Kidney epithelial cell (primary cell): ENCODE data around the gene UVSSA. TPM values are rescaled to one million over a fixed set of nuclear protein-coding genes. Genes with fewer than 3 reads are reported as not detected.

Experiments
- DNase-seq: peaks from one replicate; pipeline ENCODE4 v3.0.0-alpha.2; 2010; ENCODE audit warnings: low read depth
- H3K27me3 ChIP-seq: 2 replicates; pipeline ENCODE4 v1.6.0; 2011; ENCODE audit warnings: low read length; ENCODE audit not compliant: control insufficient read depth, insufficient read depth
- H3K36me3 ChIP-seq: 2 replicates; pipeline ENCODE4 v1.5.1; 2011; ENCODE audit warnings: low read length; ENCODE audit not compliant: control insufficient read depth, insufficient read depth
- H3K4me3 ChIP-seq: 2 replicates; pipeline ENCODE4 v1.5.1; 2011; ENCODE audit warnings: low read depth, mild to moderate bottlenecking, control low read depth, low read length
- total RNA-seq: library from RNA; depleted of rRNA; stranded (reverse); fragments of >200 nt; gene quantifications from 2 replicates; pipeline ENCODE4 v1.2.3, GENCODE V29; 2015
- TF ChIP-seq, protein P1 (sequence below): IDR thresholded peaks from 2 replicates; pipeline ENCODE4 v1.5.1; 2011; ENCODE audit warnings: mild to moderate bottlenecking, moderate library complexity, low read length, control low read depth, inconsistent platforms; ENCODE audit not compliant: insufficient read depth, poor library complexity, severe bottlenecking

Gene UVSSA
- total RNA-seq, 1 donor from 2014 or later, result 13.0 TPM

DNA sequence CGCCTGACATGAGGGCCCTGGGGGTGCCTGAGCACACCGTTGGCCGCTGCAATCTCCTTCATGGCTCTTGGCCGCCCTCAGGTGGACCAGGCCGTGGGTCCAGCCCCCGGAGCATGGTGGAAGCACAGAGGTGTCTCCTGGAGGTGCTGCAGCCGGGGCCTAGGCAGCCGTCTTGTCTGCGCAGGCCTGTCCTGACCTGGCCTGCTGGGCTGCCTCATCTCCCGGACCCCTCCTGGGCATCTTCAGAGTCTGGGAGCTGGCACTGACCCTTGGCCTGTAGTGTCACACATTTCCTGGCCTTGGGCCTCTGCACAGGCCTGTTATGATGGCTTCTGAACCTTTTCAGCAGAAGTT, 20.9 kb downstream of the UVSSA start:
- Histone ChIP-seq H3K27me3 (no peaks in the 10 kb centered on the region), H3K4me3 (no peak overlapping the region), H3K36me3 (no peaks in the 10 kb centered on the region)
- DNase-seq, result no peak
- TF ChIP-seq, protein P1, sequence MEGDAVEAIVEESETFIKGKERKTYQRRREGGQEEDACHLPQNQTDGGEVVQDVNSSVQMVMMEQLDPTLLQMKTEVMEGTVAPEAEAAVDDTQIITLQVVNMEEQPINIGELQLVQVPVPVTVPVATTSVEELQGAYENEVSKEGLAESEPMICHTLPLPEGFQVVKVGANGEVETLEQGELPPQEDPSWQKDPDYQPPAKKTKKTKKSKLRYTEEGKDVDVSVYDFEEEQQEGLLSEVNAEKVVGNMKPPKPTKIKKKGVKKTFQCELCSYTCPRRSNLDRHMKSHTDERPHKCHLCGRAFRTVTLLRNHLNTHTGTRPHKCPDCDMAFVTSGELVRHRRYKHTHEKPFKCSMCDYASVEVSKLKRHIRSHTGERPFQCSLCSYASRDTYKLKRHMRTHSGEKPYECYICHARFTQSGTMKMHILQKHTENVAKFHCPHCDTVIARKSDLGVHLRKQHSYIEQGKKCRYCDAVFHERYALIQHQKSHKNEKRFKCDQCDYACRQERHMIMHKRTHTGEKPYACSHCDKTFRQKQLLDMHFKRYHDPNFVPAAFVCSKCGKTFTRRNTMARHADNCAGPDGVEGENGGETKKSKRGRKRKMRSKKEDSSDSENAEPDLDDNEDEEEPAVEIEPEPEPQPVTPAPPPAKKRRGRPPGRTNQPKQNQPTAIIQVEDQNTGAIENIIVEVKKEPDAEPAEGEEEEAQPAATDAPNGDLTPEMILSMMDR, result no peak

DNA sequence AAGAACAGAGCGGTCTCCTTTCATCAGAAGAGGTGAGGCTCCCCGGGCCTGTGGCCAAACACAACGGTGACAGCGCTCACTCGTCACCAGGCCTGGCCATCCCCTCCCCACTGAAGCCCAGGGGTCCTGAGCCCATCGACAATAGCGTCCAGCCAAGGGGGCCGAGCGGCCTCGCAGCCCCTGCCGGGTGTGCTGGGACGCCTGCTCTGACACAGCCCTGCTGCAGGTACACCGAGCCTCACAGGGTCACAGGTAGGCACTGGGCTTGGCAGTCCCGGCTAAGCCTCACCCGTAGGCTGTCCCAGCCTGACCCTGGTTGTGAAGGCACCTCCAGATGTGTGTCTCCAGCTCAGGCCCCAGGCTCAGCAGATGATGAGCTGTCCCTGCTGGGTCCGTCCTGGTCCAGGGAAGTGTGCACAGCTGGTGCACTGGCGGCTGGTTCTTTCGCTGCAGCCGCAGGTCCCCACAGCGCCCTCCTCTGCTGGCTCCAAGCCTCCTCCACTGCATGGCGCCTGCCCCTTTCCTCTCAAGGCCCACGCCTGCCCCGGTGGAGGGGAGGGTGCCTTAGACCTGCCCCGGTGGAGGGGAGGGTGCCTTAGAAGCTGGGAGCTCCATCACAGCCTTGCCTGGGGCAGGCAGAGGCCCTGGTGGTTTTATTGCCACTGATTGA, 21.5 kb downstream of the UVSSA start:
- H3K4me3 ChIP-seq, result no peak overlapping the region
- TF ChIP-seq, protein P1, result no peak
- DNase-seq, result no peak
- no peaks in the 10 kb centered on the region for H3K36me3 ChIP-seq
- no peaks in the 10 kb centered on the region for H3K27me3 ChIP-seq

DNA sequence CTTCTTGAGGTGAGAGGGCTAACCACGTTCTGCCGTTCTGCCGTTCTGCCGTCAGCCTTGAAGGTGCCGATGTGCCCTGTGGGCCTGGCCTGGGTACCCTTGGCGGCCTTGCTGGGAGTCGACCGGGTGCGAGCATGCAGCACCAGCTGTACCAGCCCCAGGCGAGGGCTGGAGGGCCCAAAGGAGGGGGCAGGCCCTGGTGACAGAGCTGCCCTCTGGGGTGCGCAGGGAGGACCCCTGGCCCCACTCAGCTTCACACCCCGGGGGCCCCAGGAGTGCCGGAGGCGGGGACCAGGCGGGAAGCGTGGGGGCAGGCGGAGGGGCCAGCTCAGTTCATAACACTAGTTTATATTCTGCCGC, 22.1 kb downstream of the UVSSA start:
- Histone ChIP-seq H3K36me3 (no peaks in the 10 kb centered on the region), H3K27me3 (no peaks in the 10 kb centered on the region), H3K4me3 (no peak overlapping the region)
- DNase-seq, result no peak
- TF ChIP-seq, protein P1, result no peak

DNA sequence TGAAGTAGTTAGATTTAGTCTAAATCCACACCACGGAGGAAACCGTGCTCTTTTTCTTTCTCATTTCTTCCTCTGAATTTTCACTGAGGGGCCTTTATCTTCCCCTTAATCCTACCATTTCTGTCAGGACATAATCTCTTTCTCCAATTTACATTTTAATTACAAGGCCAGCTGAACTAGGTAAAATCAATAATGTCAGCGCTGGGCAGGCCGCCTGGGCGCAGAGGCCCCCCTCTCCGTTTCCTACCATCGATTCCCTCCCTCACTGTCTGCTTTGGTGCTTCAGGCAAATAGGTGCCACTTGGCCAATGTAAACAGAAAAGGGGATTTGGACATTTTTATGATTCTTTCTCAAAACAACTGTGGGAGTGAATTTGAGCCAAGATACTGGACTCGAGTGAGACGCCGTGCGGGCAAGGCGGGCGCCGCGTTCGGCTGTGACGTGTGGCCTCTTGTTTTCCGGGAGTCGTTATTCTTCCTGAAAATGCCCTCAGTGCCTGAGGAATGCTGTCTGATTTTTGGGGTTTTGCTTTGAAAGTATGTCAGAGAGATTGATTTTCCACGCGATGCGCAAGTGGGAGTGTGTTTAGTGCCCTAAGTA, 22.6 kb downstream of the UVSSA start:
- Histone ChIP-seq H3K27me3 (no peaks in the 10 kb centered on the region), H3K4me3 (no peak overlapping the region), H3K36me3 (no peaks in the 10 kb centered on the region)
- TF ChIP-seq, protein P1, result no peak
- no peak for DNase-seq

DNA sequence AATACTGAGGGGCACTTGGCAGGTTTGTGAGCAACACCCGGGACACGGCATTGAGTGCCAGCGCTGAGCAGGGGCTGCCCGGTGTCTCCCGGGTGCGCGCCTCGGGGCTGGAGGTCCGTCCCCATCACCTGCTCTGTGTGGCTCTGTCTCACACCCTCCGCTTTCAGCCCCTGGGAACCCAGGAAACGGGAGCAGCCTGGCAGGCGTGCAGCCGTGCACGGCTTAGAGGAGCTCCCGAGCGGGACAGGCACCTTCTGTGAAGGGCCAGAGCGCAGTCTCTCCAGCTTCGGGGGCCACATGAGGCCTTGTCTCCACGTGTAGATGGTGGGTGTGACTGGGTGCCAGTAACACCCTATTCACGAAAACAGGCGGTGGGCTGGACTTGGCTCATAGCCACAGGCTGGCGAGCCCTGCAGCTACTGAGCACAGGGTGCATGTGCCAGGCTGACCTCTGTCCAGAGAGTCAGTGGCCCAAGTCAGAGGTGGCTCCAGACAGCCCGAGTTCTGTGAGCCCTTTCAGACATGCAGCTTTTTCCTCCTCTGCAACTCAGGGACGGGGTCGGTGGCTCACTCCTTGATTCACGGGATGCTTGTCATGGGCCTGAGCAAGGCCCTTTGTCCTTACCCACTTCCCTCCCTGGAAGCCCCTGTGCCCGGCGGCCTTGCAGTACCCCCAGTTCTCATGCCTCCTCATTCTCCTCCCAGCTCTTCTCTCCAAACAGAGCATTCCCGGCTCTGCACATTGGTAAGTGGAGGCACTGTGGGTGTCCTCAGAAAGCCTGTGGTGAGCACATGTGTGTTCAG, 23.5 kb downstream of the UVSSA start:
- TF ChIP-seq, protein P1, result no peak
- DNase-seq, result no peak
- Histone ChIP-seq H3K27me3 (no peaks in the 10 kb centered on the region), H3K36me3 (no peaks in the 10 kb centered on the region), H3K4me3 (no peak overlapping the region)
